Upper lobe of left lung (tissue), 4 donors: Measurements from ENCODE around the gene TMEM200B.

Experiments used
- POLR2A ChIP-seq, 4 donors: fragments of 450-650 bp; IDR thresholded peaks; one replicate each; pipeline ENCODE4 v1.5.1; 2016 to 2017; ENCODE audit warnings: antibody characterized with exemption in 4 of 4, mild to moderate bottlenecking in 2 of 4
- POLR2AphosphoS5 ChIP-seq, 2 donors: sonication (generic); formaldehyde crosslinking; IDR thresholded peaks; one replicate each; pipeline ENCODE4 v1.5.1; 2017; ENCODE audit warnings: antibody characterized with exemption in 2 of 2
- TF ChIP-seq, protein P1 (sequence below), 6 experiments: fragments of 450-650 bp in 4 of 6; fragments of 200-600 bp in 2 of 6; sonication (generic) in 2 of 6; IDR thresholded peaks; one replicate each; pipeline ENCODE4 v1.5.1; 2016 to 2019; ENCODE audit warnings: antibody characterized with exemption in 6 of 6

- TF ChIP-seq, protein P1, sequence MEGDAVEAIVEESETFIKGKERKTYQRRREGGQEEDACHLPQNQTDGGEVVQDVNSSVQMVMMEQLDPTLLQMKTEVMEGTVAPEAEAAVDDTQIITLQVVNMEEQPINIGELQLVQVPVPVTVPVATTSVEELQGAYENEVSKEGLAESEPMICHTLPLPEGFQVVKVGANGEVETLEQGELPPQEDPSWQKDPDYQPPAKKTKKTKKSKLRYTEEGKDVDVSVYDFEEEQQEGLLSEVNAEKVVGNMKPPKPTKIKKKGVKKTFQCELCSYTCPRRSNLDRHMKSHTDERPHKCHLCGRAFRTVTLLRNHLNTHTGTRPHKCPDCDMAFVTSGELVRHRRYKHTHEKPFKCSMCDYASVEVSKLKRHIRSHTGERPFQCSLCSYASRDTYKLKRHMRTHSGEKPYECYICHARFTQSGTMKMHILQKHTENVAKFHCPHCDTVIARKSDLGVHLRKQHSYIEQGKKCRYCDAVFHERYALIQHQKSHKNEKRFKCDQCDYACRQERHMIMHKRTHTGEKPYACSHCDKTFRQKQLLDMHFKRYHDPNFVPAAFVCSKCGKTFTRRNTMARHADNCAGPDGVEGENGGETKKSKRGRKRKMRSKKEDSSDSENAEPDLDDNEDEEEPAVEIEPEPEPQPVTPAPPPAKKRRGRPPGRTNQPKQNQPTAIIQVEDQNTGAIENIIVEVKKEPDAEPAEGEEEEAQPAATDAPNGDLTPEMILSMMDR (IDR thresholded peaks at IDR 0.05): no peak
- TF ChIP-seq POLR2A (IDR thresholded peaks at IDR 0.05) (no peak), POLR2AphosphoS5 (IDR thresholded peaks at IDR 0.05) (no peak)
These were observed 38.3 kb upstream of the TMEM200B start for GRCh38 chr1:29162025-29162424.
